IPS-NIHi11 (cell line): ENCODE results near the gene ECHS1.
"Not testable (repeated sequence)": the region's sequence is repeated elsewhere in the genome, so short reads cannot be mapped to it uniquely, and the experiment has no call there.

ENCODE experiments used
- DNase-seq: peaks from one replicate; pipeline ENCODE4 v3.0.0; 2012; ENCODE audit warnings: mixed read lengths, low spot score

ECHS1 gene

DNA sequence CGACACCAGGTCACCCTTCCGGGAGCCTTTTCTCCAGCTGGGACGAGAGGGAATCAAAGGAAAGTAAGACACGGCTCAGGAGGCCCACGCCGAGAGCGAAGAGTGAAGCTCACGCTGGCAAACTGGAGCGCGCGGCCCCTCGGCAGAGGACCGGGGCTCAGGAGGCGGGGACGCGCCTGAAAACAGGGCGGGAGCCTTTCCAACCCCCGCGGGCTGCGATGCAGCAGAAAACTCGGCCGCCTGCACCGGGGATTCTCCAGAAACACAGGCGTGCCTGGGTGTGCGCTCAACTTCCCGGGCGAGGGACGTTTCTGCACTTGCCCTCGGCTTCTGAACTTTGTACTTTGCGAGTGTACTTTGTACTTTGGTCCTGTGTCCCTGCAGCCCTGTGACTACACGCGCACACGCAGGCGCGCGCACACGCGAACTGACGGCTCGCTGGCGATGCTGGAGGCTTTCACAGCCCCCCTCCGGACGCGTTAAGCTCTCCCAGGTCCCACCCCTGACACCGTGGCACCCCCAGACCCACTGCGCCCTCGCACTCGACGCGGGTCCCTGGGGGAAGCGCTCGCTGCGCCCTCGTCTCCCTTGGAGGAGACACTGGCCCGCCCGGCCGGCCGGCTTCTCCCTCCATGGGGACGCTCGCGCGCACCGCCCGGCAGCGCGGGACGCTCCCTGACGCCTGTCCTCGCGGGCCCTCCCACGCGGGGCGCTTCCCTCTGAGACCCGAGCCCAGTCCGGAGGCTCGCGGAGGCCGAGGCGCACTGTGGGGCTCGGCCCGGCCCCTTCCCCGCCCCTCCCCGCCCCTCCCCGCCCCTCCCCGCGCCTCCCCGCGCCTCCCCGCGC, 5.3 kb upstream of the ECHS1 start:
- peak; percentile 65 for DNase-seq

DNA sequence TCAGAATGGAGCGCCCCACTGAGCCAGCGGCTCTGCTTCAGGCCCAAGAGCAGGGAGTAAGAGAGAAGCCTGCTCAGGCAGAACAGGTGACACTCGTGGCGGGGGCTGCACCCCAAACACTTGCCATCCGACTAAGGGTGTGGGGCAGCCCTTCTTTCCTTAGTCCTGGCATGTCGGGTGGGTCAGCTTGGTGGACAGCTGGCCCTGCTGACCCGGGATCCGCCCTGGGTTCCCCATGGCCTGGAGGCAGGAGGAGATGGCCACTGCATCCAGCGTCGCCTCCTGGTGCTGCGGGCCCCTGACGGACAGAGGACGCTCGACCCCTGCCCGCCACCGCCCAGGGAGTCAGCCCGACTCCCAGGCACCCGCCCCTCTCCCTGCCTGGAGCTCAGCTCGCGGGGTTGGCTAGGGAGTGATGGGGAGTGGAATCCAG, 4.7 kb upstream of the ECHS1 start:
- DNase-seq: peak; percentile 41

DNA sequence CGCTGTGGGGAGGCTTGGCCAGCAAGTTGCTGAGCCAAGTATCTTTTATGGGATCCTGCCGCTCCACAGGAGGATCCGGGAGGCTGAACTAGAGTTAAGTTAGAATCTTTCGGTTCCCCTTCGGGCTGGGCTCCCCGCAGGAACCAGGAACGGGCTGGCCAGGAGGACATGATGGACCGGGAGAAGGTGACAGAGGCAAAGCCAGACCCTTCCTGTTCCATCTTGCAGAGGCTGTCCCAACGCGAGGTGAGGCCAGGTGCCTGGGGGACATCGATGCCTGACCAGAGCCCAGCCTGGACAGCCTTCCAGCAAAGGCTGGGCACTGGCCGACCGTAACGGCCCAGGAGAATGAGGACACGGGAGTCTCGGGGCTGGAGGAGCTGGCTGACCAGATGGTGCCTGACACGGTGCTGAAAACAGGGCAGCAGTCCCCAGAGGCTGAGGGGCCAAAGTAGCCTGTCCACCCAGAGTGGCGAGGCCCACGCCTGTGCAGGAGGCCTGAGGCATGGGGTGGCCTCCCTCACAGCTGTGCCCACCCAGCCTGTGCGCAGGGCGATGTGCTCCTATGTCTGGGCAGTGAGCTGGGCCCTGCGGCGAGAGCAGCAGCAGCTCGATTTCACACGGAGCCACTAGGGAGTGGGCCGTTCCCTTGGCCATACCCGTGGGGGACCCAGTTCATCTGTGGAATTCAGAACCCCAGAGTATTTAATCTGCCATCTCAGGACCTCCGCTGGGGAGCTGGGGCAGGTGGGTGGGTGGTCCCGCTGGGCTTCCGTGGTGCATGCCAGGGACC, 4.1 kb upstream of the ECHS1 start:
- no peak for DNase-seq

DNA sequence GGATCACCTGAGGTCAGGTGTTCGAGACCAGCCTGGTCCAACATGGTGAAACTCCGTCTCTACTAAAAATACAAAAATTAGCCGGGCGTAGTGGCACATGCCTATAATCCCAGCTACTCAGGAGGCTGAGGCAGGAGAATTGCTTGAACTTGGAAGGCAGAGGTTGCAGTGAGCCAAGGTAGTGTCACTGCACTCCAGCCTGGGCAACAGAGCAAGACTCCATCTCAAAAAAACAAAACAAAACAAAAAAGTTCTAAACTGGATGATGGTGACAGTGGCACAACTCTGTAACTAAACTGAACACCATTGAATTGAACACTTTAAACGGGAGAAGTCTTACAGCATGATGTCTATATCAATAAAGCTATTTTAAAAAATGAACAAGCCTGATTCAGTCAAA, 3.0 kb upstream of the ECHS1 start:
- not testable (repeated sequence) for DNase-seq

DNA sequence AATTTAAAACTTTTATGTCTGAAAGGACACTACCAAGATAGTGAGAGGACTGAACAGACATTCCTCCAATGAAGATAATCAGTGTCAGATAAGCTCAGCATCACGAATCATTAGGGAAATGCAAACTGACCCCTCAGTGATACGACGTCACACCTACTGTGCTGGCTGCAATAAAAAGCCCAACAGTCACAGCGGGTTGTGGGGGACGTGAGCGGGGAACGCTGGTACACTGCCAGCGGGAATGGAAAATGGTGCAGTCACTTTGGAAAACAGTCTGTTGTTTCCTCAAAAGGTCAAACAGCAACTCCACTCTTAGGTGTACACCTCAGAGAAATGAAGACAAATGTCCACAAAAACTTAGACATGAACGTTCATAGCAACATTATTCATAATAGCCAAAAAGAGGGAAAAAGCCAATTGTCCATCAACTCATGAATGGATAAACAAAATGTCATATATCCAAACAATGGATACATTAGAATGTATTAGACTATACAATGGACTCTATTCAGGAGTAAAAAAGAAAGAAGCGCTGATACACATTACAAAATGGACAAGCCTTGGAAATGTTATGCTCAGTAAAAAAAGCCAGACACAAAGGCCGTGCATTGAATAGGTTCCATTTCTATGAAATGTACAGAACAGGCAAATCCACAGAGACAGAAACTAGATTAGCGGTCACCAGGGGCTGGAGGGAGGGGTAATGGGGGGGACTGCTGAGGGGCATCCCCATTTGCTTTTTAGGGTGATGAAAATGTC, 2.4 kb upstream of the ECHS1 start:
- no peak for DNase-seq

DNA sequence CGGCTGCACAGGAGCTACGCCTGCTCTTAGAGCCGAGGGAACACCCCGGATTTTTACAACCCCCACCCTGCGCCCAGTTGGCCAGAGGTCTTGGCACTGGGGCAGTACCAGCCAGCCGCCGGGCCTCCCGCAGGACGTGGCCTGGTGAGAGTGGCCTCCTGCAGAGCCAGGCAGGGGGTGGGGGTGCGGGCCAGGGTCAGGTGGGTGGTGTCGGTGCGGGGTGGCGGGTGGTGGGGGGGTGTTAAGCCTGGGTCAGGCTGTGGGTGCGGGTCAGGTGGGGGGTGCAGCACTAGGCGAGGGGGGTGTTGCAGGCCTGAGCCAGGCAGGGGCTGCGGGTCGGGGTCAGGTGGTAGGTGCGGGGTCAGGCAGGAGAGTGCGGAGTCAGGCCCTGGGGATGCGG, 647 bp downstream of the ECHS1 start:
- DNase-seq: peak; percentile 51

GRCh38 chr10:133370030-133370786, 2.9 kb downstream of the ECHS1 start:
- DNase-seq: no peak

- DNase-seq: no peak
These were observed 5.0 kb downstream of the ECHS1 start for GRCh38 chr10:133368153-133368552.

DNA sequence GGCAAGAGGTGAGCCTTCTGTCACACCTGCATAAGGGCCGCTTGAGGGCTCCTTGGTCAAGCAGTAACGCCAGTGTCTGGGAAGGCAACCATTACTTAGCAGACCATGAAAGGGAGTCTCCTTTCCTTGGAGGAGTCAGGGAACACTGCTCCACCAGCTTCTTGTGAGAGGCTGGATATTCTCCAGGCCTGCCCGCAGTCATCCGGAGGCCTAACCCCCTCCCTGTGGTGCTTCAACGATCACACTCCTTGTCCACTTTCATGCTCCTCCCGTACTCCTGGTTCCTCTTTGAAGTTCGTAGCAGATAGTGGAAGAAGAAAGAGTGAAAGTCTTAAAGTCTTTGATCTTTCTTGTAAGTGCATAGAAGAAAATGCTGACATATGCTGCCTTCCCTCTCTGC, 5.7 kb downstream of the ECHS1 start:
- not testable (repeated sequence) for DNase-seq

DNA sequence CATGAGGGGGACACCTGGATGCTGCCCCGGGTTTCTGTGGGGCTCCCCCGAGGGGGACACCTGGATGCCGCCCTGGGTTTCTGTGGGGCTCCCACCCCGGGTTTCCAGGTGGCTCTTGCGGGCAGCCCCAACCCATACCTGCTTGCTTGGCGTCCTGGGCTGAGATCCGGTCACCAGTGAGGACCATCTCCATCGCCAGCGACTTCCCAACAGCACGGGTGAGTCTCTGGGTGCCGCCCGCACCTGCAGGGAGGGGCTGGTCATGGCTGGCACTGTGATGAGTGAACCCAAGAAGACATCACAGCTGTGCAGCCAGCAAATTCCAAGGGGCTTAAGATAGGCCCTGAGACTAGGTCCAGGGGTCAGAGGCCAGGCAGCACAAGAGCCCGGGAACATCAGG, 6.4 kb downstream of the ECHS1 start:
- no peak for DNase-seq

GRCh38 chr10:133366130-133366478, 7.0 kb downstream of the ECHS1 start:
- no peak for DNase-seq

GRCh38 chr10:133365461-133366129, 7.6 kb downstream of the ECHS1 start:
- no peak for DNase-seq

DNA sequence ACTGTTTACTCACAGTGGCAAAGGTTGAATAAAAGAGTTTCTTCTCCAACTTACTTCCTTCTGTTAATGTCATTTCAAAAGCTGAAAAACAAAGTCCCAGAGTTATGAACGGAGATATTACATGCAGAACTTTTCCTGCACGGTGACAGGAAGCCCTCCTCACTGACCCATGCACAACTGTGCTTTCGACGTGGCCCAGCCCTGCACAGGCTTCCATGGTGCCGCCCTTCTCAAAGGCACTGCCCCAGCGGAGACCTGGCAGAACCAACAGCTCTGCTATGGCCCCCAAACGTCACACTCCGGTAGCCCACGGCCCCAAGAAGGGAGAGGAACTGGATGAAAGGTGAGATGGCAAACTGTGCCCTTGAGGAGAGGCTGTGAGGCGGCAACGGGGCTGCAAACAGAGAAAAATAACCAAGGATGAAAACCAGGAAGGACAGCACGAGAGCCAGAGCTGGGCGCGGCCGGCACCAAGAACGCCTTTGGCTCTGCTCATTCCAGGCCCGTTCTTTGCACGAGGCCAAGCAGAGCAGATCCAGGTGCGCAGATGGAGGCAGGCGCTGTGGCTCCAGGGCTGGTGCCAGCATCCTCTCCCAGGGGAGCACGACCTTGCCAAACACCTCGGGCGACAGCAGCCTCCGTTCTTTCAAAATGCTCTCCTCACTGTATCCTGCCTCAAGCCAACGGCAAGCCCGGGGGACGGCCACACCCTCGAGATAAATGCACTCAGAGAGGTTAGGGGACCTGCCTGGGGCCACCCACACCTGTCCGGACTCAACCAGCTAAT, 8.3 kb downstream of the ECHS1 start:
- DNase-seq: no peak

- DNase-seq: no peak
These were observed 10.3 kb downstream of the ECHS1 start for GRCh38 chr10:133362846-133363245.

DNA sequence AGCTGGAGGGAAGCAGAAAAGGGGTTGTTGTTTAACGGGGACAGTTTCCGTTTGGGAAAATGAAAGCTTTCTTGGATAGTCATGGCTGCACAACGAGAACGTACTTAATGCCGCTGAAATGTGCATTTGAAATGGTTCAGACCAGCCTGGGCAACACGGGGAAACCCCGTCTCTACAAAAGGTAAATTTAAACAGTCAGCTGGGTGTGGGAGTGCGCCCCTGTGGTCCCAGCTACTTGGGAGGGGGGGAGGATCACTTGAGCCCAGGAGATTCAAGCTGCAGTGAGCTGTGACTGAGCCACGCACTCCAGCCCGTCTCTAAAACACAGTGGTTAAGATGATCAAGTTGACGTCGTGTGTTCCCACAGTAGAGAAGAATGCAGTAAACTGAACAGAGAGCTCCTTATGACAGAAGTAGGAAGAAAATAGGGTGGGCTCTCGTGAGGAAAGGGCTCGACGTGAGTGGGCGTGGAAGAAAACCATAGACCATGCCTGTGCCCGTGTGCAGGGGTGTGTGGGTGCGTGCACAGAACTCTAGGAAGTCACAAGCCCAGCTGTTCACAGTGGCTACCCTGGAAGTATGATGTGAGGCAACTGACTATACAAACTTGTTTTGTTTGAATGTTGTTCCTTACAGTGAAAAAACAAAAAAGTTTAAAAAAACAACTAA, 11.2 kb downstream of the ECHS1 start:
- no peak for DNase-seq

GRCh38 chr10:133361227-133361626, 11.9 kb downstream of the ECHS1 start:
- DNase-seq: no peak

- DNase-seq: no peak
These were observed 13.1 kb downstream of the ECHS1 start for GRCh38 chr10:133359972-133360610.

GRCh38 chr10:133359554-133359971, 13.6 kb downstream of the ECHS1 start:
- no peak for DNase-seq

DNA sequence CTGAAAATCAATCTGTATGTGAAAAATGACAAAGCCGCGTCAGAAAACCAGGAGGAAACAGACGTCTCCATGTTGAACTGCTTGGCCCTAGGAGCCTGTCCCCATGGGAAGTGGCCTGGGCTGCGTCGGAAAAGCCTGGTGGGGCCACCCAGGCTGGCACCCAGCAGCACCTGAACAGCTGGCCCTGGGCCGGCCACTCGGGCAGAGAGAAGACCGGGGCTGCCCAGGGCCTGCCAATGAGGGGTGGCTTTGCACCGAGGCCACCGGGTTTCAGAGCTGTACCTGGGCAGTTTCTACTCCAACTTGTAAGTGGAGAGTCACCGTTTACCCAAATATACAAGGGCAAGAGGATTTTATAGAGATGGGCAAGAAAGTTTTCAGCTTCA, 14.2 kb downstream of the ECHS1 start:
- no peak for DNase-seq
